ENCODE results near the gene AHCYL1. TPM values are rescaled to one million over a fixed set of nuclear protein-coding genes. Genes with fewer than 3 reads are reported as not detected.
"Not testable (repeated sequence)": the region's sequence is repeated elsewhere in the genome, so short reads cannot be mapped to it uniquely, and the experiment has no call there.

The AHCYL1 gene
- total and polyA plus RNA-seq, 8 donors: 29.8 to 85.5 (median 50.1) TPM

- Histone ChIP-seq H3K4me1 (peaks cover 6 to 26% (median 17%) of the 10 kb centered on the region in 3 donors), H3K36me3 (no peaks in the 10 kb centered on the region), H3K27ac (no peak overlapping the region), H3K27me3 (no peaks in the 10 kb centered on the region), H3K4me3 (no peak overlapping the region), H3K9me3 (no peaks in the 10 kb centered on the region)
- 93 to 97% methylated on average over 2 of the region's 2 CpGs for WGBS, 2 donors
- DNase-seq (no peak), ATAC-seq (no peak), FAIRE-seq (no peak)
- intact Hi-C loops (cut with DNase I): no loop called here
- TF ChIP-seq CTCF (IDR thresholded peaks at IDR 0.05): no peak
Measured at GRCh38 chr1:109950509-109950908, 34.1 kb upstream of the AHCYL1 start.

- ATAC-seq; intact Hi-C loops (cut with DNase I): not testable (repeated sequence)
- 90 to 97% methylated on average over 5 of the region's 5 CpGs for WGBS, 2 donors
Measured at GRCh38 chr1:109951501-109951900, 33.1 kb upstream of the AHCYL1 start.

GRCh38 chr1:109954041-109954512, 30.5 kb upstream of the AHCYL1 start:
- WGBS, 2 donors: 38 to 46% methylated on average over 1 of the region's 1 CpG
- no peak for FAIRE-seq
- intact Hi-C loops (cut with DNase I): no loop called here
- Histone ChIP-seq H3K4me3 (no peak overlapping the region), H3K27ac (no peak overlapping the region), H3K27me3 (no peaks in the 10 kb centered on the region), H3K36me3 (no peaks in the 10 kb centered on the region), H3K9me3 (no peaks in the 10 kb centered on the region), H3K4me1 (peaks cover 0 to under 1% (median 0%) of the 10 kb centered on the region in 3 donors)
- ATAC-seq: peak in 1 of 4 donors; percentile 32
- DNase-seq: no peak
- TF ChIP-seq CTCF (IDR thresholded peaks at IDR 0.05): no peak

More at GRCh38 chr1:109951501-109951900, 33.1 kb upstream of the AHCYL1 start:
- not testable (repeated sequence) for H3K27me3 ChIP-seq, FAIRE-seq, H3K36me3 ChIP-seq, H3K9me3 ChIP-seq, H3K4me3 ChIP-seq, DNase-seq, H3K27ac ChIP-seq
- H3K4me1 ChIP-seq: peaks cover 6 to 22% (median 17%) of the 10 kb centered on the region in 3 donors

- peak in 1 of 4 donors; percentile 16 for ATAC-seq
Measured at GRCh38 chr1:109959632-109959973, 25.0 kb upstream of the AHCYL1 start.

GRCh38 chr1:109959974-109960744, 24.4 kb upstream of the AHCYL1 start:
- no peak overlapping the region for H3K4me3 ChIP-seq
- TF ChIP-seq CTCF (IDR thresholded peaks at IDR 0.05): no peak
- ATAC-seq (peak in 3 of 4 donors; percentile 63 to 77 (median 73)), DNase-seq (no peak), FAIRE-seq (no peak)
- intact Hi-C loops (cut with DNase I): no loop called here
- WGBS, 2 donors: 54 to 55% methylated on average over 7 of the region's 7 CpGs
- H3K27ac ChIP-seq: peak overlapping the region in 2 of 4 donors; percentile 22 to 42
- H3K9me3 ChIP-seq: no peaks in the 10 kb centered on the region
- peaks cover 0 to 24% (median 0%) of the 10 kb centered on the region in 3 donors for H3K4me1 ChIP-seq
- no peaks in the 10 kb centered on the region for H3K36me3 ChIP-seq
- no peaks in the 10 kb centered on the region for H3K27me3 ChIP-seq

More at GRCh38 chr1:109959632-109959973, 25.0 kb upstream of the AHCYL1 start:
- WGBS, 2 donors: 47 to 56% methylated on average over 1 of the region's 1 CpG
- H3K4me3 ChIP-seq: no peak overlapping the region
- peak overlapping the region in 2 of 4 donors; percentile 13 to 42 for H3K27ac ChIP-seq
- H3K36me3 ChIP-seq: no peaks in the 10 kb centered on the region
- no peaks in the 10 kb centered on the region for H3K27me3 ChIP-seq
- no peaks in the 10 kb centered on the region for H3K9me3 ChIP-seq
- TF ChIP-seq CTCF (IDR thresholded peaks at IDR 0.05): no peak
- DNase-seq (no peak), FAIRE-seq (no peak)
- peaks cover 0 to 24% (median 0%) of the 10 kb centered on the region in 3 donors for H3K4me1 ChIP-seq
- intact Hi-C loops (cut with DNase I): no loop called here
